Activated B cell treated with CpG ODN at 0.5 μM for 24 hours (primary cell): ENCODE results near the gene TBX2. TPM values are rescaled to one million over a fixed set of nuclear protein-coding genes. Genes with fewer than 3 reads are reported as not detected.
"Not testable (repeated sequence)": the region's sequence is repeated elsewhere in the genome, so short reads cannot be mapped to it uniquely, and the experiment has no call there.

Experiments used
- ATAC-seq: fragments of 200-7000 bp; cut with Tn5 transposase; one replicate; pipeline ENCODE4 v1.10.0; 2021; ENCODE audit warnings: low read depth, mild to moderate bottlenecking, moderate library complexity
- CTCF ChIA-PET: fragments of 350-600 bp; sonication (Branson Sonifier 250); formaldehyde crosslinking; loops from one replicate; lab custom pipeline; 2021; ENCODE audit warnings: antibody characterized with exemption; lab: Charles Lee
- POLR2A ChIA-PET: fragments of 350-600 bp; sonication (Branson Sonifier 250); formaldehyde crosslinking; loops from one replicate; lab custom pipeline; 2021; ENCODE audit warnings: antibody characterized with exemption; lab: Charles Lee
- DNase-seq: peaks from one replicate; pipeline ENCODE4 v3.0.0; 2022
- H3K27ac Mint-ChIP-seq: one replicate; pipeline ENCODE4 v1.8.0; 2020; ENCODE audit warnings: mixed read lengths
- H3K27me3 Mint-ChIP-seq: one replicate; pipeline ENCODE4 v1.8.0; 2021; ENCODE audit warnings: mixed read lengths
- H3K36me3 Mint-ChIP-seq: one replicate; pipeline ENCODE4 v1.8.0; 2021; ENCODE audit warnings: low read depth, mixed read lengths
- H3K4me1 Mint-ChIP-seq: one replicate; pipeline ENCODE4 v1.8.0; 2021; ENCODE audit warnings: mixed read lengths
- H3K4me3 Mint-ChIP-seq: one replicate; pipeline ENCODE4 v1.8.0; 2020; ENCODE audit warnings: mild to moderate bottlenecking, mixed read lengths
- H3K9me3 Mint-ChIP-seq: one replicate; pipeline ENCODE4 v1.8.0; 2020; ENCODE audit warnings: mixed read lengths
- intact Hi-C: fragments of 100-400 bp; cut with micrococcal nuclease; formaldehyde crosslinking; loops from one replicate; pipeline ENCODE4 v1.15.1; 2024
- total RNA-seq: library from RNA; stranded (reverse); gene quantifications from 2 replicates; pipeline ENCODE4 v1.2.3, GENCODE V29; 2022
- TF ChIP-seq, protein P1 (sequence below): fragments of 200-600 bp; IDR thresholded peaks from one replicate; pipeline ENCODE4 v1.8.0; 2022; ENCODE audit warnings: antibody characterized with exemption, mild to moderate bottlenecking

Gene TBX2
- total RNA-seq, 1 donor from 2014 or later = not detected

DNA sequence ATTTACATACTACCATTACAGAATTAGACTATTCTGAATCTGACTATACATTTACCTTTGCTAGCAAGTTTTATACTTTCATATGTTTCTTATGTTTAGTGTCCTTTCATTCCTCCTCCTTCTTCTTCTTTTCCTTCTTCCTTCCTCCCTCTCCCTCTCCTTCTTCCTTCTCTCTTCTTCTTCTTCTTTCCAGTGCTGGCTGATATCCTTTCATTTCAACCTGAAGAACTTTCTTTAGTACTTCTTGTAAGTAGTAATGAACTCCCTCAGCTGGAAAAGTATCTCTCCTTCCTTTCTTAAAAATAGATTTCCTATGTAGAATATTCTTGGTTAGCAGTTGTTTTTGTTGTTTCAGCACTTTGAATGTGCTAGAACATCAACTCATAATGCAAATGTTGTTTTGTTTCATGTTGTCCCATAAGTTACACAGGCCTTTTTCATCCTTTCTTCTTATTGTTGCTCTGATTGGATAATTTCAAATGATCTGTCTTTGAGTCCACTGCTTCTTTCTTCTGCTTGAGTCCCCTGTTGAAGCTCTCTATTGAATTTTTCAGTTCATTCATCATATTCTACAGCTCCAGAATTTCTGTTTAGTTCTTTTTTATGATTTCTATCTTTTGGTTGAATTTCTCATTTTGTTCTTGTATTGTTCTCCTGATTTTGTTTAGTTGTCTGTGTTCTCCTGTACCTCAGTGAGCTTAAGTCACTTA lies 37.5 kb downstream of the TBX2 start:
- H3K9me3 Mint-ChIP-seq = peaks cover 26% of the 10 kb centered on the region
- no peak overlapping the region for H3K27ac Mint-ChIP-seq
- no peaks in the 10 kb centered on the region for H3K36me3 Mint-ChIP-seq
- no peaks in the 10 kb centered on the region for H3K4me1 Mint-ChIP-seq
- DNase-seq = no peak
- TF ChIP-seq, protein P1, sequence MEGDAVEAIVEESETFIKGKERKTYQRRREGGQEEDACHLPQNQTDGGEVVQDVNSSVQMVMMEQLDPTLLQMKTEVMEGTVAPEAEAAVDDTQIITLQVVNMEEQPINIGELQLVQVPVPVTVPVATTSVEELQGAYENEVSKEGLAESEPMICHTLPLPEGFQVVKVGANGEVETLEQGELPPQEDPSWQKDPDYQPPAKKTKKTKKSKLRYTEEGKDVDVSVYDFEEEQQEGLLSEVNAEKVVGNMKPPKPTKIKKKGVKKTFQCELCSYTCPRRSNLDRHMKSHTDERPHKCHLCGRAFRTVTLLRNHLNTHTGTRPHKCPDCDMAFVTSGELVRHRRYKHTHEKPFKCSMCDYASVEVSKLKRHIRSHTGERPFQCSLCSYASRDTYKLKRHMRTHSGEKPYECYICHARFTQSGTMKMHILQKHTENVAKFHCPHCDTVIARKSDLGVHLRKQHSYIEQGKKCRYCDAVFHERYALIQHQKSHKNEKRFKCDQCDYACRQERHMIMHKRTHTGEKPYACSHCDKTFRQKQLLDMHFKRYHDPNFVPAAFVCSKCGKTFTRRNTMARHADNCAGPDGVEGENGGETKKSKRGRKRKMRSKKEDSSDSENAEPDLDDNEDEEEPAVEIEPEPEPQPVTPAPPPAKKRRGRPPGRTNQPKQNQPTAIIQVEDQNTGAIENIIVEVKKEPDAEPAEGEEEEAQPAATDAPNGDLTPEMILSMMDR = no peak
- no peak overlapping the region for H3K4me3 Mint-ChIP-seq
- intact Hi-C loops = no loop called here
- H3K27me3 Mint-ChIP-seq = peaks cover 53% of the 10 kb centered on the region
- no peak for ATAC-seq
- ChIA-PET CTCF (no interaction called here), POLR2A (no interaction called here)

GRCh38 chr17:61440697-61441096 lies 41.1 kb downstream of the TBX2 start:
- ATAC-seq = no peak
- Mint-ChIP-seq H3K9me3 (peaks cover 19% of the 10 kb centered on the region), H3K27ac (no peak overlapping the region), H3K36me3 (no peaks in the 10 kb centered on the region), H3K4me1 (no peaks in the 10 kb centered on the region), H3K4me3 (no peak overlapping the region), H3K27me3 (peaks cover 40% of the 10 kb centered on the region)
- ChIA-PET POLR2A (no interaction called here), CTCF (no interaction called here)
- TF ChIP-seq, protein P1 = no peak
- intact Hi-C loops = no loop called here
- DNase-seq = no peak

DNA sequence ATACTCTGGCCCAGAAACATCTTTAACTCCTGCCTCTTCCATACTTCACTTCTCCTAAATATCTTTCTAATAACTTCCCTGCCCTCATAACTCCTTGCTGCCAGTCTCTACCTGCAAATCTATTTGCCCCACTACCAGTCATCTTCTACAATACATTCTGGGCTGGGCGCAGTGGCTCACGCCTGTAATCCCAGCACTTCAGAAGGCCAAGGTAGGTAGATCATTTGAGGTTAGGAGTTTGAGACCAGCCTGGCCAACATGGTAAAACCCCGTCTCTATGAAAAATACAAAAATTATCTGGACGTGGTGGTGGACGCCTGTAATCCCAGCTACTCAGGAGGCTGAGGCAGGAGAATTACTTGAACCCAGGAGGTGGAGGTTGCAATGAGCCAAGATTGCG lies 41.9 kb downstream of the TBX2 start:
- H3K4me1 Mint-ChIP-seq, DNase-seq, H3K36me3 Mint-ChIP-seq, CTCF ChIA-PET, H3K4me3 Mint-ChIP-seq, POLR2A ChIA-PET, ATAC-seq, intact Hi-C loops, H3K27ac Mint-ChIP-seq: not testable (repeated sequence)
- peaks cover 14% of the 10 kb centered on the region for H3K9me3 Mint-ChIP-seq
- peaks cover 41% of the 10 kb centered on the region for H3K27me3 Mint-ChIP-seq

DNA sequence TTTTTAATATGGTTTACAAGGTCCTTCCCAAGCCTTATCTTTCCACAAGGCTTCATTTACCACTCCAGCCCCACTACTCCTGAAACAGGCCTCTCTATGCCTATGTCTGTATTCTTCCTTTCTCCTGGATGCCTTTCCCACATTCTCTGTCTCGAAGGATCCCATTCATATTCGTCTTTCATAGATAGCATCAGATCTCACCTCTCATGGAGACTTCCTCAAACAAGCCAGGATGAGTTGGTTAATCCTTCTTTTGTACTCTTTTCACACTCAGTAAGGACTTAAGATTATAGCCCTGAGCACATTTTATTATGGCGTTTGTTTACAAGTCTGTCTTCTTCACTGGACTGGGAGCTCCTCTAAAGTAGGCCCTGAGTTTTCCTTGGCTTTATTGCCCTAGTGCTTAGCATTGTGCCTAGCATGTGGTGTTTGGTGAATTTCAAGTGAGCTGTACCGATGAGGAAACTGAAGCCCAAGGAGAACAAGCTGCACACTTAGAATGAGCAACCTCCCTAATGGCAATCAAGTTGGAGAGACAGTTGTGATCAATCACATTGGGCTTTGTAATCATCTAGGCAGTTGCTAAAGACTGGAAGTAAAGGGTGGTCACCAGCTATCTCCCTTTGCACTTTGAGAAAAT lies 42.6 kb downstream of the TBX2 start:
- intact Hi-C loops = no loop called here
- Mint-ChIP-seq H3K27ac (no peak overlapping the region), H3K4me1 (no peaks in the 10 kb centered on the region), H3K9me3 (peaks cover 10% of the 10 kb centered on the region), H3K36me3 (no peaks in the 10 kb centered on the region), H3K27me3 (peaks cover 41% of the 10 kb centered on the region), H3K4me3 (no peak overlapping the region)
- CTCF ChIA-PET = no interaction called here
- DNase-seq (no peak), ATAC-seq (no peak)
- TF ChIP-seq, protein P1 = no peak
- POLR2A ChIA-PET = no interaction called here

DNA sequence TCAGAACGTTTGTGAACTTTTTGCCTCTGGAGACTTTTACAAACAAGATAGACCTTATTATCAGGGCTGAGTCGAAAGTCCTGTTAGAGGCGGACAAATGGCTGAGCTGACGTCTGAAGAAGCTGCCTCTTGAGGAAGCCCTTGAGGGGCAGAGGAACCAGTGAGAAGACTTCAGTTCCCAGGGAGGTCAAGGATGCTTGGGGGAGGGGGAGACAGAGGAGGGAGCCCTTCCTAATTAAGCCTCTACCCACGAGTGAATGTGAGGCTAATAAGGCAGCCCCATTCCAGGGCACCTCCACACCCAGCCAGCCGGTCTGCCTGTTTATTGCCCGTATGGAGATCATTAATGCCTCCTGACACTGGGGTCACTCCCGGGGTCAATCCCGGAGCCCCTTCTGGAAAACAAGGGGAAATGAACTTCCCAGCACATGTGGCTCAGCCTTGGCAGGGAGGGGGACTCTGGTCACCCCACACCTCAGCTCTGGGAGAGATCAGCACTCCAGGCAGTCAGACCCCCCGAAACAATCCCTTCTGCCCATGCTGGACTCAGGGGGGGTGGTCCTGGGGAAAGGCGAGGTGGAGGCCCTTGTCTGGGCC lies 43.3 kb downstream of the TBX2 start:
- ChIA-PET CTCF (no interaction called here), POLR2A (no interaction called here)
- Mint-ChIP-seq H3K4me1 (no peaks in the 10 kb centered on the region), H3K36me3 (no peaks in the 10 kb centered on the region), H3K4me3 (no peak overlapping the region), H3K27me3 (peaks cover 42% of the 10 kb centered on the region), H3K27ac (no peak overlapping the region), H3K9me3 (peaks cover 4% of the 10 kb centered on the region)
- intact Hi-C loops = no loop called here
- no peak for DNase-seq
- ATAC-seq = no peak
- TF ChIP-seq, protein P1 = no peak
